HEK293 (cell line): ENCODE data around the gene NPM3.

Source experiments
- REST ChIP-seq: fragments of 450-650 bp; formaldehyde crosslinking; IDR thresholded peaks from 2 replicates; pipeline ENCODE4 v1.5.1; 2016; ENCODE audit warnings: missing biosample characterization, missing genetic modification characterization
- SP3 ChIP-seq: fragments of 450-650 bp; formaldehyde crosslinking; IDR thresholded peaks from 2 replicates; pipeline ENCODE4 v1.5.1; 2016; ENCODE audit warnings: missing biosample characterization, missing genetic modification characterization
- ZBTB8A ChIP-seq: fragments of 450-650 bp; formaldehyde crosslinking; IDR thresholded peaks from 2 replicates; pipeline ENCODE4 v1.5.1; 2016; ENCODE audit warnings: missing biosample characterization, missing genetic modification characterization
- ZNF169 ChIP-seq: fragments of 450-650 bp; formaldehyde crosslinking; IDR thresholded peaks from 2 replicates; pipeline ENCODE4 v1.5.1; 2016; ENCODE audit warnings: missing biosample characterization, missing genetic modification characterization
- ZNF19 ChIP-seq: fragments of 450-650 bp; formaldehyde crosslinking; IDR thresholded peaks from 2 replicates; pipeline ENCODE4; 2016; ENCODE audit warnings: missing biosample characterization, missing genetic modification characterization, low read depth
- ZNF239 ChIP-seq: fragments of 450-650 bp; formaldehyde crosslinking; IDR thresholded peaks from 2 replicates; pipeline ENCODE4 v1.5.1; 2016; ENCODE audit warnings: missing biosample characterization, missing genetic modification characterization
- ZNF274 ChIP-seq, 2 experiments: fragments of 200-500 bp in 1 of 2; fragments of 450-650 bp in 1 of 2; sonication (Bioruptor generic) in 1 of 2; formaldehyde crosslinking in 1 of 2; IDR thresholded peaks; 2 replicates each; pipeline versions ENCODE4 v1.5.1 to v1.6.1; 2014 to 2016; ENCODE audit warnings: borderline replicate concordance in 1 of 2, inconsistent platforms in 1 of 2, low read length in 1 of 2, missing biosample characterization in 1 of 2, missing genetic modification characterization in 1 of 2
- ZNF280D ChIP-seq: fragments of 450-650 bp; formaldehyde crosslinking; IDR thresholded peaks from 2 replicates; pipeline ENCODE4 v1.5.1; 2016; ENCODE audit warnings: missing biosample characterization, missing genetic modification characterization
- ZNF561 ChIP-seq: fragments of 450-650 bp; IDR thresholded peaks from 2 replicates; pipeline ENCODE4 v1.5.1; 2018; ENCODE audit warnings: missing biosample characterization, missing genetic modification characterization, borderline replicate concordance
- ZNF777 ChIP-seq: fragments of 450-650 bp; formaldehyde crosslinking; IDR thresholded peaks from 2 replicates; pipeline ENCODE4 v1.5.1; 2017; ENCODE audit warnings: missing biosample characterization, missing genetic modification characterization, borderline replicate concordance
- TF ChIP-seq, protein P1 (sequence below): fragments of 450-650 bp; formaldehyde crosslinking; IDR thresholded peaks from 2 replicates; pipeline ENCODE4 v1.5.1; 2016; ENCODE audit warnings: missing biosample characterization, missing genetic modification characterization
- TF ChIP-seq, protein P2 (sequence below): fragments of 450-650 bp; formaldehyde crosslinking; IDR thresholded peaks from 2 replicates; pipeline ENCODE4 v1.5.1; 2016; ENCODE audit warnings: missing biosample characterization, missing genetic modification characterization

GRCh38 chr10:101762736-101763135 lies 20.5 kb downstream of the NPM3 start:
- TF ChIP-seq, protein P1, sequence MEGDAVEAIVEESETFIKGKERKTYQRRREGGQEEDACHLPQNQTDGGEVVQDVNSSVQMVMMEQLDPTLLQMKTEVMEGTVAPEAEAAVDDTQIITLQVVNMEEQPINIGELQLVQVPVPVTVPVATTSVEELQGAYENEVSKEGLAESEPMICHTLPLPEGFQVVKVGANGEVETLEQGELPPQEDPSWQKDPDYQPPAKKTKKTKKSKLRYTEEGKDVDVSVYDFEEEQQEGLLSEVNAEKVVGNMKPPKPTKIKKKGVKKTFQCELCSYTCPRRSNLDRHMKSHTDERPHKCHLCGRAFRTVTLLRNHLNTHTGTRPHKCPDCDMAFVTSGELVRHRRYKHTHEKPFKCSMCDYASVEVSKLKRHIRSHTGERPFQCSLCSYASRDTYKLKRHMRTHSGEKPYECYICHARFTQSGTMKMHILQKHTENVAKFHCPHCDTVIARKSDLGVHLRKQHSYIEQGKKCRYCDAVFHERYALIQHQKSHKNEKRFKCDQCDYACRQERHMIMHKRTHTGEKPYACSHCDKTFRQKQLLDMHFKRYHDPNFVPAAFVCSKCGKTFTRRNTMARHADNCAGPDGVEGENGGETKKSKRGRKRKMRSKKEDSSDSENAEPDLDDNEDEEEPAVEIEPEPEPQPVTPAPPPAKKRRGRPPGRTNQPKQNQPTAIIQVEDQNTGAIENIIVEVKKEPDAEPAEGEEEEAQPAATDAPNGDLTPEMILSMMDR (tag by site-specific recombination), result no peak
- TF ChIP-seq ZNF169 (tag by site-specific recombination) (no peak), ZNF239 (no peak), ZNF280D (tag by site-specific recombination) (no peak), SP3 (no peak), ZBTB8A (tag by site-specific recombination) (no peak), ZNF777 (tag by site-specific recombination) (no peak), ZNF19 (tag by site-specific recombination) (no peak), REST (tag by site-specific recombination) (no peak), ZNF274 (IDR thresholded peaks at IDR 0.05; ENCODE audit: low read length) (no peak), ZNF274 (tag by site-specific recombination; IDR thresholded peaks at IDR 0.05; ENCODE audit: borderline replicate concordance) (no peak), ZNF561 (tag by site-specific recombination) (no peak)
- TF ChIP-seq, protein P2, sequence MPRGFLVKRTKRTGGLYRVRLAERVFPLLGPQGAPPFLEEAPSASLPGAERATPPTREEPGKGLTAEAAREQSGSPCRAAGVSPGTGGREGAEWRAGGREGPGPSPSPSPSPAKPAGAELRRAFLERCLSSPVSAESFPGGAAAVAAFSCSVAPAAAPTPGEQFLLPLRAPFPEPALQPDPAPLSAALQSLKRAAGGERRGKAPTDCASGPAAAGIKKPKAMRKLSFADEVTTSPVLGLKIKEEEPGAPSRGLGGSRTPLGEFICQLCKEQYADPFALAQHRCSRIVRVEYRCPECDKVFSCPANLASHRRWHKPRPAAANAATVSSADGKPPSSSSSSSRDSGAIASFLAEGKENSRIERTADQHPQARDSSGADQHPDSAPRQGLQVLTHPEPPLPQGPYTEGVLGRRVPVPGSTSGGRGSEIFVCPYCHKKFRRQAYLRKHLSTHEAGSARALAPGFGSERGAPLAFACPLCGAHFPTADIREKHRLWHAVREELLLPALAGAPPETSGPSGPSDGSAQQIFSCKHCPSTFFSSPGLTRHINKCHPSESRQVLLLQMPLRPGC, result no peak
